K562 (cell line): ENCODE results near the gene TCAP. TPM values are rescaled to one million over a fixed set of nuclear protein-coding genes. Genes with fewer than 3 reads are reported as not detected.

ENCODE experiments used
- ARID2 ChIP-seq: fragments of 450-650 bp; IDR thresholded peaks from 2 replicates; pipeline ENCODE4 v1.6.1; 2017; ENCODE audit warnings: antibody characterized with exemption, mild to moderate bottlenecking
- FOXA3 ChIP-seq, 2 experiments: fragments of 450-650 bp in 1 of 2; sonication (generic) in 1 of 2; formaldehyde crosslinking; IDR thresholded peaks in 1 of 2; conservative IDR thresholded peaks in 1 of 2; 2 replicates each; pipeline versions ENCODE4 v1.4.0 to v1.8.0; 2020 to 2022; ENCODE audit warnings: mild to moderate bottlenecking in 2 of 2, missing genetic modification reagents in 1 of 2
- FOXJ3 ChIP-seq: sonication (generic); formaldehyde crosslinking; IDR thresholded peaks from 2 replicates; pipeline ENCODE4 v1.4.0; 2020; ENCODE audit warnings: mild to moderate bottlenecking, missing genetic modification reagents
- MYNN ChIP-seq, 2 experiments: sonication (generic); formaldehyde crosslinking in 1 of 2; IDR thresholded peaks; 2 replicates each; pipeline versions ENCODE4 v1.5.0 to v1.6.1; 2016 to 2020; ENCODE audit warnings: antibody characterized with exemption in 1 of 2, missing genetic modification reagents in 1 of 2
- NR2C1 ChIP-seq, 2 experiments: fragments of 450-650 bp; IDR thresholded peaks; 2 replicates each; pipeline ENCODE4 v1.6.1; 2017; ENCODE audit warnings: mild to moderate bottlenecking in 2 of 2, antibody characterized with exemption in 1 of 2, inconsistent platforms in 1 of 2, missing compliant biosample characterization in 1 of 2, missing genetic modification characterization in 1 of 2
- PRPF4 ChIP-seq: fragments of 200-400 bp; formaldehyde crosslinking; IDR thresholded peaks from one replicate; pipeline ENCODE4 v1.6.1; 2017; ENCODE audit warnings: low read length, low read depth, mild to moderate bottlenecking; ENCODE audit not compliant: insufficient read depth, poor library complexity, severe bottlenecking
- SMARCC2 ChIP-seq: fragments of 450-650 bp; IDR thresholded peaks from 2 replicates; pipeline ENCODE4 v1.6.1; 2017; ENCODE audit warnings: antibody characterized with exemption, moderate library complexity, mild to moderate bottlenecking, low read depth
- TRIM24 ChIP-seq, 2 experiments: fragments of 450-650 bp; IDR thresholded peaks; 2 replicates each; pipeline ENCODE4 v1.6.1; 2016
- polyA plus RNA-seq, 8 experiments: library from polyadenylated mRNA; depleted of rRNA in 4 of 8; stranded (reverse) in 5 of 8; unstranded in 3 of 8; fragments of >200 nt; fragmentation: Nextera tagmentation in 2 of 8; fragmentation: Illumina TruSeq in 1 of 8; extraction: Ambion mirVana in 2 of 8; extraction: Trizol in 1 of 8; gene quantifications; 2 replicates each; pipeline versions ENCODE4 v1.2.1 to v1.2.3, GENCODE V29; 2011 to 2014; ENCODE audit warnings: inconsistent platforms in 1 of 8, missing spikeins in 1 of 8
- total RNA-seq, 7 experiments: library from RNA; depleted of rRNA in 6 of 7; stranded (reverse); fragments of >200 nt in 6 of 7; fragmentation: Illumina TruSeq in 2 of 7; extraction: Trizol in 2 of 7; gene quantifications; 2 replicates each; pipeline versions ENCODE4 v1.2.1 to v1.2.3, GENCODE V29; 2011 to 2021; ENCODE audit warnings: low replicate concordance in 1 of 7
- TF ChIP-seq, protein P1 (sequence below): sonication (generic); IDR thresholded peaks from 2 replicates; pipeline ENCODE4 v1.6.1; 2016
- TF ChIP-seq, protein P2 (sequence below): fragments of 200-800 bp; sonication (Bioruptor generic); IDR thresholded peaks from 2 replicates; pipeline ENCODE4 v1.6.1; 2016; ENCODE audit warnings: missing genetic modification characterization, missing compliant biosample characterization
- TF ChIP-seq, protein P3 (sequence below): fragments of 250-450 bp; sonication (Bioruptor Pico); IDR thresholded peaks from 2 replicates; pipeline ENCODE4 v1.5.0; 2021; ENCODE audit warnings: mild to moderate bottlenecking, moderate library complexity
- TF ChIP-seq, protein P4 (sequence below): fragments of 450-650 bp; IDR thresholded peaks from 2 replicates; pipeline ENCODE4 v1.6.1; 2016; ENCODE audit warnings: missing biosample characterization, missing genetic modification characterization
- TF ChIP-seq, protein P5 (sequence below), 3 experiments: fragments of 200-800 bp in 1 of 3; sonication (Bioruptor generic) in 1 of 3; sonication (generic) in 1 of 3; formaldehyde crosslinking in 1 of 3; IDR thresholded peaks; 2 replicates each; pipeline versions ENCODE4 v1.6.1 to v1.8.0; 2016 to 2022; ENCODE audit warnings: mild to moderate bottlenecking in 2 of 3, missing compliant biosample characterization in 2 of 3, missing genetic modification characterization in 2 of 3, missing genetic modification reagents in 1 of 3

The TCAP gene
- total and polyA plus RNA-seq, 9 of the 15 experiments (the other 6 are each of a cell fraction or from before 2014, with no cell fraction given) = 0.33 to 1.4 (median 0.82) TPM; not detected in 2

DNA sequence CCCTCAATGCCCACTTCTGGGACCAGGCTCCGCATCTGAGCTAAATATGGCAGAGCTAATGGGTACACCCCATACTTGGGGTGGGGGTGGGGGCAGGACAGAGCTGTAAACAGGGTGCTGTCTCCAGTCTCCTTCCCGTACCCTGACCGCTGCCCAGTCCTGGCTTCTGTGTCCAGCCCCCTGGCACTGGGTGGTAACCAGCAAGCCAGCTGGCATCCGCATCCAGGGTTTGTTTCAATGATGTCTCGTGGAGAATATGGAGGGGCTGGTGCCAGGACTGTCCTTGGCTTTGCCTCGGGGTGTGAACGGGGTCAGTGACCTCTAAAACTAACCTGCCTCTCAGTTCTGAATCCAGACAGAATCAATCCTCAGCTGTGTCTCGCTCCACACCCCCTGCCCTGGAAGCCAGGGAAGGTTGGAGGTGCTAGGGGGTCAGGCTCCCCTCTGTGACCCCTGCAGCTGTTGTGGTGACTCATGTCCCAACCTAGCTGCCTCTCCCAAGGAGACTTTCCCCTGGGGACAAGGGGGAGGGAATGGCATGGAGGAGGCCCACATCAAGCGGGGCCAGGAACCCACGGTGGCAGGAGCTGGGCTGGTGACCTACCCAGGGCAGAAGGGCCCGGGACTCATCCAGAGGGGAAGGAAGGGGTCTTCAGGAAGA is 1.6 kb downstream of the TCAP start (continued):
- TF ChIP-seq, protein P1, sequence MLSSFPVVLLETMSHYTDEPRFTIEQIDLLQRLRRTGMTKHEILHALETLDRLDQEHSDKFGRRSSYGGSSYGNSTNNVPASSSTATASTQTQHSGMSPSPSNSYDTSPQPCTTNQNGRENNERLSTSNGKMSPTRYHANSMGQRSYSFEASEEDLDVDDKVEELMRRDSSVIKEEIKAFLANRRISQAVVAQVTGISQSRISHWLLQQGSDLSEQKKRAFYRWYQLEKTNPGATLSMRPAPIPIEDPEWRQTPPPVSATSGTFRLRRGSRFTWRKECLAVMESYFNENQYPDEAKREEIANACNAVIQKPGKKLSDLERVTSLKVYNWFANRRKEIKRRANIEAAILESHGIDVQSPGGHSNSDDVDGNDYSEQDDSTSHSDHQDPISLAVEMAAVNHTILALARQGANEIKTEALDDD = no peak
- TF ChIP-seq MYNN (IDR thresholded peaks at IDR 0.05) = peak; percentile 58; the same call in 1 of the 2 replicates
- no peak for TF ChIP-seq MYNN (CRISPR knock-in tag; IDR thresholded peaks at IDR 0.05)
- TF ChIP-seq, protein P2, sequence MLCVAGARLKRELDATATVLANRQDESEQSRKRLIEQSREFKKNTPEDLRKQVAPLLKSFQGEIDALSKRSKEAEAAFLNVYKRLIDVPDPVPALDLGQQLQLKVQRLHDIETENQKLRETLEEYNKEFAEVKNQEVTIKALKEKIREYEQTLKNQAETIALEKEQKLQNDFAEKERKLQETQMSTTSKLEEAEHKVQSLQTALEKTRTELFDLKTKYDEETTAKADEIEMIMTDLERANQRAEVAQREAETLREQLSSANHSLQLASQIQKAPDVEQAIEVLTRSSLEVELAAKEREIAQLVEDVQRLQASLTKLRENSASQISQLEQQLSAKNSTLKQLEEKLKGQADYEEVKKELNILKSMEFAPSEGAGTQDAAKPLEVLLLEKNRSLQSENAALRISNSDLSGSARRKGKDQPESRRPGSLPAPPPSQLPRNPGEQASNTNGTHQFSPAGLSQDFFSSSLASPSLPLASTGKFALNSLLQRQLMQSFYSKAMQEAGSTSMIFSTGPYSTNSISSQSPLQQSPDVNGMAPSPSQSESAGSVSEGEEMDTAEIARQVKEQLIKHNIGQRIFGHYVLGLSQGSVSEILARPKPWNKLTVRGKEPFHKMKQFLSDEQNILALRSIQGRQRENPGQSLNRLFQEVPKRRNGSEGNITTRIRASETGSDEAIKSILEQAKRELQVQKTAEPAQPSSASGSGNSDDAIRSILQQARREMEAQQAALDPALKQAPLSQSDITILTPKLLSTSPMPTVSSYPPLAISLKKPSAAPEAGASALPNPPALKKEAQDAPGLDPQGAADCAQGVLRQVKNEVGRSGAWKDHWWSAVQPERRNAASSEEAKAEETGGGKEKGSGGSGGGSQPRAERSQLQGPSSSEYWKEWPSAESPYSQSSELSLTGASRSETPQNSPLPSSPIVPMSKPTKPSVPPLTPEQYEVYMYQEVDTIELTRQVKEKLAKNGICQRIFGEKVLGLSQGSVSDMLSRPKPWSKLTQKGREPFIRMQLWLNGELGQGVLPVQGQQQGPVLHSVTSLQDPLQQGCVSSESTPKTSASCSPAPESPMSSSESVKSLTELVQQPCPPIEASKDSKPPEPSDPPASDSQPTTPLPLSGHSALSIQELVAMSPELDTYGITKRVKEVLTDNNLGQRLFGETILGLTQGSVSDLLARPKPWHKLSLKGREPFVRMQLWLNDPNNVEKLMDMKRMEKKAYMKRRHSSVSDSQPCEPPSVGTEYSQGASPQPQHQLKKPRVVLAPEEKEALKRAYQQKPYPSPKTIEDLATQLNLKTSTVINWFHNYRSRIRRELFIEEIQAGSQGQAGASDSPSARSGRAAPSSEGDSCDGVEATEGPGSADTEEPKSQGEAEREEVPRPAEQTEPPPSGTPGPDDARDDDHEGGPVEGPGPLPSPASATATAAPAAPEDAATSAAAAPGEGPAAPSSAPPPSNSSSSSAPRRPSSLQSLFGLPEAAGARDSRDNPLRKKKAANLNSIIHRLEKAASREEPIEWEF (CRISPR knock-in tag) = no peak; the same call in 1 of the 2 replicates
- TF ChIP-seq, protein P3, sequence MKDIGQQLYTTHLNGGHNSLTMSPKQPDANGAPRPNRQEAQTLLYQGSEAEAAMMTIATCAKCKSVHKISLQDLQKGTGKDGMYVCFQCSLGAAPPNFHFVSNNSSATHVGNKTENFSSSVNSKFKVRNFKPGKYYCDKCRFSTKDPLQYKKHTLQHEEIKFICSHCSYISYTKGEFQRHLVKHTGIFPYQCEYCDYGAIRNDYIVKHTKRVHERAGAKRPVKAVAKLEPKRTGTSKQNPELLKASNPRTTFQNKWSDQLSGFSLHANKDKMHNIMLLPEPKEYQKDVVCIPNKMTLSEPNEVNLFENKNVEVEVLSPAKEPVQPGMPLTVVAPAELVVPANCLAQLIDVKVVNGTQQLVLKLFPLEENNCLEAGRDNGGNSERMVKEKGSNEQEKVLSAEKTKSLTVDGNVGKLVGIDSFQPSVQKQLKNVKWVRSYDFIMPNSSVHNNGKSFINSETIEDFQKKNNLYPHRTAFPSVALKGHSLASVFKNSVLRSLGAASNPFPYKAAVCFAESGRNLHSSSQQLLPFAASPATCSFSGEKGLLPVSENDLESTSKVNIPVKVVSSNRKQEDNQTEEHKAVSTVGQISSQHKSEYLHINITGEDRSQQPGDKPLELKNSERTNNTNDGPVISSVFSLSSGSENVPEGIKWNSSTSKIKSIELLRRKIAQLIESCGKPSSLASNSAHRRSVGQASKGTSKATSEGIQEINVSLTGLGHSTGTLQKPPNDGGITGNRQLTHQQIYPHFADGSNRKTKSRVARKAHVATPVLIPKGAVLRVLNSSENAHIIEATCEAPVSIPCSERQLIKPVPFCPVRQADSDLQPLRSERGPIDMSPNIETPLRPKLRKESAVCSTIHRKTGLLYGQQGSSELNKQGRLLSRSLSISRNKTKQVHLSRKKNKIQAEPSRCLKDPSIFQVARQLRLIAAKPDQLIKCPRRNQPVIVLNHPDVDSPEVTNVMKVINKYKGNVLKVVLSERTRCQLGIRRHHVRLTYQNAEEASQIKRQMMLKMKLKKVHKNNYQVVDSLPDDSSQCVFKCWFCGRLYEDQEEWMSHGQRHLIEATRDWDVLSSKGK = no peak
- TF ChIP-seq FOXA3 (CRISPR knock-in tag; conservative IDR thresholded peaks at IDR 0.05 in 1 of 2, IDR thresholded peaks at IDR 0.05 in 1 of 2) = no peak
- no peak for TF ChIP-seq FOXJ3 (CRISPR knock-in tag)
- peak; percentile 67 for TF ChIP-seq NR2C1 (IDR thresholded peaks at IDR 0.05)
- TF ChIP-seq NR2C1 (tag; IDR thresholded peaks at IDR 0.05) = peak; percentile 78
- TF ChIP-seq, protein P4, sequence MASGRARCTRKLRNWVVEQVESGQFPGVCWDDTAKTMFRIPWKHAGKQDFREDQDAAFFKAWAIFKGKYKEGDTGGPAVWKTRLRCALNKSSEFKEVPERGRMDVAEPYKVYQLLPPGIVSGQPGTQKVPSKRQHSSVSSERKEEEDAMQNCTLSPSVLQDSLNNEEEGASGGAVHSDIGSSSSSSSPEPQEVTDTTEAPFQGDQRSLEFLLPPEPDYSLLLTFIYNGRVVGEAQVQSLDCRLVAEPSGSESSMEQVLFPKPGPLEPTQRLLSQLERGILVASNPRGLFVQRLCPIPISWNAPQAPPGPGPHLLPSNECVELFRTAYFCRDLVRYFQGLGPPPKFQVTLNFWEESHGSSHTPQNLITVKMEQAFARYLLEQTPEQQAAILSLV (tag) = no peak
- TF ChIP-seq TRIM24 (IDR thresholded peaks at IDR 0.05) = no peak
- TF ChIP-seq, protein P5, sequence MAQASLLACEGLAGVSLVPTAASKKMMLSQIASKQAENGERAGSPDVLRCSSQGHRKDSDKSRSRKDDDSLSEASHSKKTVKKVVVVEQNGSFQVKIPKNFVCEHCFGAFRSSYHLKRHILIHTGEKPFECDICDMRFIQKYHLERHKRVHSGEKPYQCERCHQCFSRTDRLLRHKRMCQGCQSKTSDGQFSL (CRISPR knock-in tag; IDR thresholded peaks at IDR 0.05) = 0 out of 2 replicates have a peak, but pooled peaks have one; percentile 20
- TF ChIP-seq, protein P5 (tag; IDR thresholded peaks at IDR 0.05) = no peak
- no peak for TF ChIP-seq ARID2
- TF ChIP-seq SMARCC2 = no peak
- no peak for TF ChIP-seq PRPF4
